Measurements from ENCODE around the gene PTGER4.
A peak's percentile ranks its signal among the peaks of the same experiment; 100 is the strongest.

The PTGER4 gene

GRCh38 chr5:40669606-40670390, 9.9 kb upstream of the PTGER4 start:
- no peak for DNase-seq (ENCODE audit: low read depth in 2 of 2)

- no peak for DNase-seq (ENCODE audit: low read depth in 2 of 2)
These were observed 7.3 kb upstream of the PTGER4 start for GRCh38 chr5:40672425-40672824.

- no peak for DNase-seq (ENCODE audit: low read depth in 2 of 2)
These were observed 5.0 kb upstream of the PTGER4 start for GRCh38 chr5:40674661-40675235.

- DNase-seq (ENCODE audit: low read depth in 2 of 2), result no peak
These were observed 4.2 kb upstream of the PTGER4 start for GRCh38 chr5:40675396-40676133.

GRCh38 chr5:40676613-40677343, 2.9 kb upstream of the PTGER4 start:
- DNase-seq (ENCODE audit: low read depth in 2 of 2), result no peak

GRCh38 chr5:40677456-40677855, 2.3 kb upstream of the PTGER4 start:
- no peak for DNase-seq (ENCODE audit: low read depth in 2 of 2)

- DNase-seq (ENCODE audit: low read depth in 2 of 2), result no peak
These were observed 1.7 kb upstream of the PTGER4 start for GRCh38 chr5:40678026-40678425.

- DNase-seq (ENCODE audit: low read depth in 2 of 2), result no peak
These were observed 1.1 kb upstream of the PTGER4 start for GRCh38 chr5:40678460-40679147.

GRCh38 chr5:40679148-40679912, 385 bp upstream of the PTGER4 start:
- DNase-seq (ENCODE audit: low read depth in 2 of 2), result peak; percentile 87 to 93

- DNase-seq (ENCODE audit: low read depth in 2 of 2), result peak; percentile 37 to 39
These were observed 1.1 kb downstream of the PTGER4 start for GRCh38 chr5:40680741-40681362.

- DNase-seq (ENCODE audit: low read depth in 2 of 2), result peak; percentile 30 to 32
These were observed 1.8 kb downstream of the PTGER4 start for GRCh38 chr5:40681363-40682153.

GRCh38 chr5:40682154-40683017, 2.7 kb downstream of the PTGER4 start:
- DNase-seq (ENCODE audit: low read depth in 2 of 2), result no peak

GRCh38 chr5:40683305-40683704, 3.6 kb downstream of the PTGER4 start:
- no peak for DNase-seq (ENCODE audit: low read depth in 2 of 2)

GRCh38 chr5:40685193-40685592, 5.5 kb downstream of the PTGER4 start:
- DNase-seq (ENCODE audit: low read depth in 2 of 2), result no peak

- DNase-seq (ENCODE audit: low read depth in 2 of 2), result no peak
These were observed 6.3 kb downstream of the PTGER4 start for GRCh38 chr5:40685976-40686486.

- DNase-seq (ENCODE audit: low read depth in 2 of 2), result peak in 1 of 2 donors; percentile 21
These were observed 7.6 kb downstream of the PTGER4 start for GRCh38 chr5:40687321-40687720.

GRCh38 chr5:40688127-40688761, 8.5 kb downstream of the PTGER4 start:
- peak; percentile 76 to 80 for DNase-seq (ENCODE audit: low read depth in 2 of 2)

- DNase-seq (ENCODE audit: low read depth in 2 of 2), result no peak
These were observed 9.3 kb downstream of the PTGER4 start for GRCh38 chr5:40688996-40689395.

Data from stimulated activated CD4-positive, alpha-beta T cell treated with anti-CD3 and anti-CD28 coated beads, Interleukin-4, amount 100 ng/mL, for 48 hours (primary cell).